ENCODE data around the gene LRRC42.

LRRC42 gene

GRCh38 chr1:53911442-53911841, 34.7 kb upstream of the LRRC42 start:
- Histone ChIP-seq H3K4me2 (no peak overlapping the region), H4K20me1 (ENCODE audit: insufficient read depth) (no peaks in the 10 kb centered on the region), H3K4me1 (ENCODE audit: low read depth, poor library complexity, severe bottlenecking) (no peaks in the 10 kb centered on the region)

GRCh38 chr1:53913352-53914033, 32.7 kb upstream of the LRRC42 start:
- no peak for TF ChIP-seq CTCF (conservative IDR thresholded peaks at IDR 0.05; ENCODE audit: low read depth, low read length)
- no peaks in the 10 kb centered on the region for H4K20me1 ChIP-seq (ENCODE audit: insufficient read depth)
- no peaks in the 10 kb centered on the region for H3K79me2 ChIP-seq (ENCODE audit: insufficient read depth, low read depth)
- H3K9ac ChIP-seq = no peak overlapping the region
- H3K27me3 ChIP-seq (ENCODE audit: insufficient read depth, low read depth) = no peaks in the 10 kb centered on the region
- H2AFZ ChIP-seq (ENCODE audit: low read depth) = no peak overlapping the region
- H3K36me3 ChIP-seq (ENCODE audit: insufficient read depth) = no peaks in the 10 kb centered on the region
- H3K4me3 ChIP-seq (IDR thresholded peaks at IDR 0.05; ENCODE audit: insufficient read depth, low read depth, low read length) = no peak overlapping the region
- H3K4me1 ChIP-seq (ENCODE audit: low read depth, poor library complexity, severe bottlenecking) = no peaks in the 10 kb centered on the region
- H3K4me2 ChIP-seq = no peak overlapping the region
- H3K27ac ChIP-seq = no peak overlapping the region

More at GRCh38 chr1:53911442-53911841, 34.7 kb upstream of the LRRC42 start:
- Histone ChIP-seq H3K9ac (no peak overlapping the region), H3K36me3 (ENCODE audit: insufficient read depth) (no peaks in the 10 kb centered on the region), H3K79me2 (ENCODE audit: insufficient read depth, low read depth) (no peaks in the 10 kb centered on the region), H3K27me3 (ENCODE audit: insufficient read depth, low read depth) (no peaks in the 10 kb centered on the region), H2AFZ (ENCODE audit: low read depth) (no peak overlapping the region), H3K4me3 (IDR thresholded peaks at IDR 0.05; ENCODE audit: insufficient read depth, low read depth, low read length) (no peak overlapping the region), H3K27ac (no peak overlapping the region)
- no peak for TF ChIP-seq CTCF (conservative IDR thresholded peaks at IDR 0.05; ENCODE audit: low read depth, low read length)

- no peak for TF ChIP-seq CTCF (conservative IDR thresholded peaks at IDR 0.05; ENCODE audit: low read depth, low read length)
- Histone ChIP-seq H3K4me1 (ENCODE audit: low read depth, poor library complexity, severe bottlenecking) (peaks cover 16% of the 10 kb centered on the region), H3K27ac (no peak overlapping the region), H3K9ac (no peak overlapping the region), H3K4me2 (no peak overlapping the region), H4K20me1 (ENCODE audit: insufficient read depth) (no peaks in the 10 kb centered on the region), H3K36me3 (ENCODE audit: insufficient read depth) (no peaks in the 10 kb centered on the region), H2AFZ (ENCODE audit: low read depth) (no peak overlapping the region), H3K79me2 (ENCODE audit: insufficient read depth, low read depth) (no peaks in the 10 kb centered on the region), H3K27me3 (ENCODE audit: insufficient read depth, low read depth) (no peaks in the 10 kb centered on the region), H3K4me3 (IDR thresholded peaks at IDR 0.05; ENCODE audit: insufficient read depth, low read depth, low read length) (no peak overlapping the region)
Measured at GRCh38 chr1:53918343-53918742, 27.8 kb upstream of the LRRC42 start.

GRCh38 chr1:53919675-53920066, 26.5 kb upstream of the LRRC42 start:
- H3K27me3 ChIP-seq (ENCODE audit: insufficient read depth, low read depth) = no peaks in the 10 kb centered on the region
- no peak for TF ChIP-seq CTCF (conservative IDR thresholded peaks at IDR 0.05; ENCODE audit: low read depth, low read length)
- H3K9ac ChIP-seq = no peak overlapping the region
- H3K36me3 ChIP-seq (ENCODE audit: insufficient read depth) = no peaks in the 10 kb centered on the region
- no peak overlapping the region for H3K4me3 ChIP-seq (IDR thresholded peaks at IDR 0.05; ENCODE audit: insufficient read depth, low read depth, low read length)
- no peaks in the 10 kb centered on the region for H4K20me1 ChIP-seq (ENCODE audit: insufficient read depth)
- no peak overlapping the region for H2AFZ ChIP-seq (ENCODE audit: low read depth)
- no peak overlapping the region for H3K4me2 ChIP-seq
- no peak overlapping the region for H3K27ac ChIP-seq
- peaks cover 16% of the 10 kb centered on the region for H3K4me1 ChIP-seq (ENCODE audit: low read depth, poor library complexity, severe bottlenecking)
- no peaks in the 10 kb centered on the region for H3K79me2 ChIP-seq (ENCODE audit: insufficient read depth, low read depth)
